GM10248 (cell line): ENCODE results near the gene WDR37.

Experiments
- CTCF ChIA-PET: fragments of 300-600 bp; sonication (Branson Sonifier 250); formaldehyde crosslinking; extraction: SDS; loops from one replicate; lab custom pipeline; 2021; ENCODE audit warnings: antibody characterized with exemption; lab: Yijun Ruan, JAX
- POLR2A ChIA-PET: fragments of 350-650 bp; sonication (Branson Sonifier 250); formaldehyde crosslinking; extraction: SDS; loops from one replicate; lab custom pipeline; 2020; ENCODE audit warnings: antibody characterized with exemption; lab: Yijun Ruan, JAX
- DNase-seq: peaks from one replicate; pipeline ENCODE4 v3.0.0; 2012; ENCODE audit errors: extremely low spot score
- CTCF ChIP-seq: IDR thresholded peaks from 2 replicates; pipeline ENCODE4 v1.5.1; 2012; ENCODE audit warnings: mild to moderate bottlenecking, low read depth; ENCODE audit errors: extremely low read depth, missing control alignments, control extremely low read depth

Gene WDR37

DNA sequence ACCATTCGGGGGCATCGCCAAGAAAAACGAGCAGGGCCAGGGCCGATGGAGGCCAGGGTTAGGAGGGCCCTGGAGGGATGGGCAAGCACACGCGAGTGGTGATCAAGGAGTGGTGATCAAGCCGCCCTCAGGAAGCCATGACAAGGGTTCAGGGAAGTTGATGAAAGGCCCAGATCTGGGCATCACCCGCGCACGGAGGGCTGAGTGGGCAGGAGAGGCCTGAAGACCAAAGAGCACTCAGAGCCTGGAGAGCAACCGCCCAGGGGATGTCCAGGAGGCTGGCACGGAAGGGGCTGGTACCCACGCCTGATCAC is 114.6 kb downstream of the WDR37 start:
- ChIA-PET CTCF (no interaction called here), POLR2A (no interaction called here)
- no peak for TF ChIP-seq CTCF
- DNase-seq, result no peak

GRCh38 chr10:1171182-1171581 is 115.0 kb downstream of the WDR37 start:
- no peak for DNase-seq
- no peak for TF ChIP-seq CTCF
- CTCF ChIA-PET, result no interaction called here
- POLR2A ChIA-PET, result no interaction called here

DNA sequence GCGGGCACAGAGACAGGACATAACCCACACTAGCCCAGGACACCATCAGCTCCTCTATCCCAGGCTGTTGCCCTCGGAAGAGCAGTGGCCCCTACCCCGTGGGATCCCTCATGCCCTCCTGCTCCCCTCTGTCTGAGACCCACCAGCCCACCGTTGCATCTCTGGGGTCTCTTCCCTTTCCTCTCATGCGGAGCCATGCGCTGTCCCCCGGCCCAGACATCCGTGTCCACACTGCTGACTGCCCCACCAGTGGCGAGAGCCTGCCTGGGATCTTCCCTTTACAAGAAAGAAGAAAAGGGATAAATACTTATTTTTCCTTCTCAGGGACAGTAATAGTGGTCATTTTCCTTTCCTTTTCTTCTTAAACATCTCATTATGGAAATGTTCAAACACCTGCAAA is 115.4 kb downstream of the WDR37 start:
- no peak for TF ChIP-seq CTCF
- ChIA-PET POLR2A (no interaction called here), CTCF (no interaction called here)
- DNase-seq, result no peak

GRCh38 chr10:1172256-1172984 is 116.2 kb downstream of the WDR37 start:
- TF ChIP-seq CTCF, result no peak
- CTCF ChIA-PET, result interaction anchor here (1.5 kb wide), 1 partner anchor 69 kb away, joined by 3 read pairs; no protein-coding TSS in a partner anchor
- DNase-seq, result no peak
- POLR2A ChIA-PET, result no interaction called here

DNA sequence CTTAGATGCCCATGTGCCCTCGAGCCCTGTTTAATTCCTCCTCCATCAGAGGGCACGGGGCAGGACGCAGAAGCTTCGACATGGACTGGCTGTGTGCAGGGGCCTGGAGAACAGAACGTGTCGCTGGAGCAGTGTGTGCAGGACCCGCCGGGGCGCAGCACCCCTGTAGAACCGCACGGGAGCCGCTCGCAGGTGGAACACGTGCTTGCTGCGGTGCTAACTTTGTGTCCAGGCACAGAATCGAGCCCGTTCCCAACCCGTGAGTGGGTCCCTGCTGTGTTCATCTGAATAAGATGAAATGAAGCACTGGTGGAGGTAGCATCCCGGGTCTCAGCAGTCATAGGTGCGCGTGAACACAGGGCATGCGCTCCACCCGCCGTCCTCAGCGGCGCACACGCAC is 116.9 kb downstream of the WDR37 start:
- CTCF ChIA-PET, result interaction anchor here (1.5 kb wide), 1 partner anchor 70 kb away, joined by 3 read pairs; no protein-coding TSS in a partner anchor
- DNase-seq, result no peak
- TF ChIP-seq CTCF, result no peak
- POLR2A ChIA-PET, result no interaction called here

DNA sequence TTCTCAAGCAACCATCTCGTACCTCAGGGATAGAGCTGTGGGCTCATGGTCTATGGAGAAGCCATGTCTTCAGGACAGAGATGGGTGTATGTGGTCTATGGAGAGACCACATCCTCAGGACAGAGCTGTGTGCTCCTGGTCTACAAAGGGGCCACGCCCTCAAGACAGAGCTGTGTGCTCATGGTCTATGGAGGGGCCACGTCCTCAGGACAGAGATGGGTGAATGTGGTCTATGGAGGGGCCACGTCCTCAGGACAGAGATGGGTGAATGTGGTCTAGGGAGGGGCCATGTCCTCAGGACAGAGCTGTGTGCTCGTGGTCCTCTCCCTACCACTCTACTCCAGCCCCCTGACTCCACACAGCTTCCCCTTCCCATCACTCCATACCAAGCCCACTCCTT is 117.8 kb downstream of the WDR37 start:
- DNase-seq, result no peak
- ChIA-PET POLR2A (no interaction called here), CTCF (interaction anchor here (1.1 kb wide), 1 partner anchor 18 kb away, joined by 3 read pairs; no protein-coding TSS in a partner anchor)
- no peak for TF ChIP-seq CTCF
